WTC11 (cell line): ENCODE data around the gene DARS1. TPM values are rescaled to one million over a fixed set of nuclear protein-coding genes. Genes with fewer than 3 reads are reported as not detected.

Source experiments
- ATAC-seq: fragments of 200-7000 bp; cut with Tn5 transposase; 2 replicates; pipeline ENCODE4 v1.10.0; 2021; ENCODE audit warnings: mild to moderate bottlenecking, moderate library complexity
- CTCF ChIA-PET: fragments of 300-600 bp; sonication (Branson Sonifier 250); formaldehyde crosslinking; loops from one replicate; lab custom pipeline; 2021; ENCODE audit warnings: antibody characterized with exemption; lab: Charles Lee
- POLR2A ChIA-PET: fragments of 350-600 bp; sonication (Branson Sonifier 250); formaldehyde crosslinking; loops from one replicate; lab custom pipeline; 2021; ENCODE audit warnings: antibody characterized with exemption; lab: Charles Lee
- DNase-seq: peaks from one replicate; pipeline ENCODE4 v3.0.0; 2021; ENCODE audit warnings: low spot score
- H3K27ac Mint-ChIP-seq: 2 replicates; pipeline ENCODE4 v1.8.0; 2021; ENCODE audit warnings: mixed read lengths
- H3K27me3 Mint-ChIP-seq: 2 replicates; pipeline ENCODE4 v1.8.0; 2021; ENCODE audit warnings: low read depth, mild to moderate bottlenecking, moderate library complexity, mixed read lengths
- H3K36me3 Mint-ChIP-seq: 2 replicates; pipeline ENCODE4 v1.8.0; 2021; ENCODE audit warnings: mixed read lengths
- H3K4me1 Mint-ChIP-seq: 2 replicates; pipeline ENCODE4 v1.8.0; 2022; ENCODE audit warnings: mixed read lengths
- H3K4me3 Mint-ChIP-seq: 2 replicates; pipeline ENCODE4 v1.8.0; 2021; ENCODE audit warnings: mild to moderate bottlenecking, moderate library complexity, mixed read lengths
- H3K9me3 Mint-ChIP-seq: 2 replicates; pipeline ENCODE4 v1.8.0; 2021; ENCODE audit warnings: mixed read lengths
- ATF2 ChIP-seq: sonication (generic); formaldehyde crosslinking; IDR thresholded peaks from 2 replicates; pipeline ENCODE4 v1.8.1; 2022; ENCODE audit warnings: low read depth, missing genetic modification reagents, borderline replicate concordance
- CDX4 ChIP-seq: fragments of 250-450 bp; sonication (Bioruptor Pico); IDR thresholded peaks from 2 replicates; pipeline ENCODE4 v1.9.0; 2021; ENCODE audit warnings: moderate library complexity, mild to moderate bottlenecking, inconsistent platforms, borderline replicate concordance
- CREB1 ChIP-seq: sonication (generic); formaldehyde crosslinking; IDR thresholded peaks from 2 replicates; pipeline ENCODE4 v1.8.0; 2023; ENCODE audit warnings: mild to moderate bottlenecking, missing genetic modification reagents
- E2F4 ChIP-seq: sonication (generic); formaldehyde crosslinking; IDR thresholded peaks from 2 replicates; pipeline ENCODE4 v1.8.1; 2022; ENCODE audit warnings: low read depth, mild to moderate bottlenecking, moderate library complexity, missing genetic modification reagents, borderline replicate concordance
- ESRRA ChIP-seq: sonication (generic); formaldehyde crosslinking; IDR thresholded peaks from 2 replicates; pipeline ENCODE4 v1.8.1; 2022; ENCODE audit warnings: mild to moderate bottlenecking, missing genetic modification reagents, borderline replicate concordance
- FOXP1 ChIP-seq: sonication (generic); formaldehyde crosslinking; IDR thresholded peaks from 2 replicates; pipeline ENCODE4 v1.8.0; 2022; ENCODE audit warnings: missing genetic modification reagents, mild to moderate bottlenecking, moderate library complexity, borderline replicate concordance
- GTF2I ChIP-seq: fragments of 250-450 bp; sonication (Bioruptor Pico); conservative IDR thresholded peaks from 2 replicates; pipeline ENCODE4 v1.4.0; 2021; ENCODE audit warnings: mild to moderate bottlenecking
- HMGA2 ChIP-seq: fragments of 250-450 bp; sonication (Bioruptor Pico); IDR thresholded peaks from 2 replicates; pipeline ENCODE4 v1.4.0; 2021; ENCODE audit warnings: mild to moderate bottlenecking, moderate library complexity
- HMGXB4 ChIP-seq: sonication (generic); formaldehyde crosslinking; IDR thresholded peaks from 2 replicates; pipeline ENCODE4 v1.8.1; 2023; ENCODE audit warnings: mild to moderate bottlenecking, moderate library complexity, missing genetic modification reagents
- IRF2 ChIP-seq: sonication (generic); formaldehyde crosslinking; IDR thresholded peaks from 2 replicates; pipeline ENCODE4 v1.8.0; 2022; ENCODE audit warnings: low read depth, missing genetic modification reagents, borderline replicate concordance
- JUN ChIP-seq: sonication (generic); formaldehyde crosslinking; IDR thresholded peaks from 2 replicates; pipeline ENCODE4 v1.8.0; 2023; ENCODE audit warnings: mild to moderate bottlenecking, missing genetic modification reagents
- NFATC4 ChIP-seq: fragments of 250-450 bp; sonication (Bioruptor Pico); IDR thresholded peaks from 2 replicates; pipeline ENCODE4 v1.9.0; 2021; ENCODE audit warnings: mild to moderate bottlenecking
- NFE2L1 ChIP-seq: sonication (generic); formaldehyde crosslinking; IDR thresholded peaks from 2 replicates; pipeline ENCODE4 v1.8.1; 2023; ENCODE audit warnings: missing genetic modification reagents
- RORB ChIP-seq: fragments of 250-450 bp; sonication (Bioruptor Pico); IDR thresholded peaks from 2 replicates; pipeline ENCODE4 v1.9.0; 2021; ENCODE audit warnings: mild to moderate bottlenecking
- STAT6 ChIP-seq: sonication (generic); formaldehyde crosslinking; conservative IDR thresholded peaks from 2 replicates; pipeline ENCODE4 v1.8.1; 2023; ENCODE audit warnings: mild to moderate bottlenecking, low read depth, missing genetic modification reagents, moderate library complexity
- TEAD1 ChIP-seq: sonication (generic); formaldehyde crosslinking; IDR thresholded peaks from 2 replicates; pipeline ENCODE4 v1.8.0; 2022; ENCODE audit warnings: mild to moderate bottlenecking, missing genetic modification reagents
- USF1 ChIP-seq: sonication (generic); formaldehyde crosslinking; IDR thresholded peaks from 2 replicates; pipeline ENCODE4 v1.8.0; 2022; ENCODE audit warnings: mild to moderate bottlenecking, missing genetic modification reagents
- USF2 ChIP-seq: sonication (generic); formaldehyde crosslinking; IDR thresholded peaks from 2 replicates; pipeline ENCODE4 v1.8.1; 2023; ENCODE audit warnings: mild to moderate bottlenecking, missing genetic modification reagents, moderate library complexity
- ZBTB21 ChIP-seq: sonication (generic); formaldehyde crosslinking; IDR thresholded peaks from 2 replicates; pipeline ENCODE4 v1.8.1; 2023; ENCODE audit warnings: mild to moderate bottlenecking, missing genetic modification reagents, borderline replicate concordance
- ZNF121 ChIP-seq: sonication (generic); formaldehyde crosslinking; IDR thresholded peaks from 2 replicates; pipeline ENCODE4 v1.8.0; 2023; ENCODE audit warnings: missing genetic modification reagents
- ZNF138 ChIP-seq: sonication (generic); formaldehyde crosslinking; conservative IDR thresholded peaks from 2 replicates; pipeline ENCODE4 v1.8.1; 2022; ENCODE audit warnings: mild to moderate bottlenecking, moderate library complexity, missing genetic modification reagents
- ZNF219 ChIP-seq: sonication (generic); formaldehyde crosslinking; IDR thresholded peaks from 2 replicates; pipeline ENCODE4 v1.8.0; 2023; ENCODE audit warnings: missing genetic modification reagents, mild to moderate bottlenecking, borderline replicate concordance
- ZNF425 ChIP-seq: fragments of 250-450 bp; sonication (Bioruptor Pico); conservative IDR thresholded peaks from 2 replicates; pipeline ENCODE4 v1.9.0; 2021; ENCODE audit warnings: mild to moderate bottlenecking
- ZSCAN18 ChIP-seq: fragments of 250-450 bp; sonication (Bioruptor Pico); IDR thresholded peaks from 2 replicates; pipeline ENCODE4 v2.1.2; 2022; ENCODE audit warnings: mild to moderate bottlenecking, moderate library complexity
- total RNA-seq: library from RNA; stranded (reverse); gene quantifications from 3 replicates; pipeline ENCODE4 v1.2.3, GENCODE V29; 2021

DARS1 gene
- total RNA-seq, 1 experiment from 2014 or later, result 80.9 TPM

- Mint-ChIP-seq H3K36me3 (no peaks in the 10 kb centered on the region), H3K27ac (no peak overlapping the region), H3K9me3 (no peaks in the 10 kb centered on the region), H3K4me3 (no peak overlapping the region), H3K4me1 (peaks cover 27% of the 10 kb centered on the region), H3K27me3 (peaks cover 6% of the 10 kb centered on the region; the same call in 1 of the 2 replicates)
- POLR2A ChIA-PET, result interaction anchor here (1.0 kb wide), 1 partner anchor 8 kb away, joined by 3 read pairs; no protein-coding TSS in a partner anchor
- no peak for ATAC-seq
- TF ChIP-seq IRF2 (CRISPR knock-in tag) (no peak), JUN (CRISPR knock-in tag) (no peak), ESRRA (CRISPR knock-in tag) (no peak), ZNF121 (CRISPR knock-in tag) (no peak), ZNF425 (CRISPR knock-in tag) (no peak), TEAD1 (CRISPR knock-in tag) (no peak), ATF2 (no peak), NFE2L1 (no peak), NFATC4 (no peak), ZSCAN18 (CRISPR knock-in tag) (no peak), ZNF219 (CRISPR knock-in tag) (no peak), GTF2I (no peak), RORB (CRISPR knock-in tag) (no peak), HMGA2 (no peak), FOXP1 (CRISPR knock-in tag) (no peak), CREB1 (no peak)
- DNase-seq, result peak; percentile 16
- CTCF ChIA-PET, result interaction anchor here (0.9 kb wide), 1 partner anchor 9 kb away, joined by 3 read pairs; no protein-coding TSS in a partner anchor
Observed at GRCh38 chr2:136024185-136024584, 38.8 kb upstream of the DARS1 start.

GRCh38 chr2:136023416-136023815 is 38.0 kb upstream of the DARS1 start:
- Mint-ChIP-seq H3K4me1 (peaks cover 27% of the 10 kb centered on the region), H3K9me3 (no peaks in the 10 kb centered on the region), H3K36me3 (no peaks in the 10 kb centered on the region), H3K27me3 (peaks cover 6% of the 10 kb centered on the region; the same call in 1 of the 2 replicates), H3K4me3 (no peak overlapping the region), H3K27ac (no peak overlapping the region)
- ChIA-PET POLR2A (no interaction called here), CTCF (no interaction called here)
- ATAC-seq (no peak), DNase-seq (no peak)
- TF ChIP-seq E2F4 (no peak), ZNF219 (CRISPR knock-in tag) (no peak), HMGXB4 (CRISPR knock-in tag) (no peak), USF1 (CRISPR knock-in tag) (no peak), ZNF138 (no peak), USF2 (CRISPR knock-in tag) (no peak), ZBTB21 (CRISPR knock-in tag) (no peak), STAT6 (no peak), CDX4 (CRISPR knock-in tag) (no peak)
